Measurements from ENCODE around the gene C1QTNF6.

Gene C1QTNF6

DNA sequence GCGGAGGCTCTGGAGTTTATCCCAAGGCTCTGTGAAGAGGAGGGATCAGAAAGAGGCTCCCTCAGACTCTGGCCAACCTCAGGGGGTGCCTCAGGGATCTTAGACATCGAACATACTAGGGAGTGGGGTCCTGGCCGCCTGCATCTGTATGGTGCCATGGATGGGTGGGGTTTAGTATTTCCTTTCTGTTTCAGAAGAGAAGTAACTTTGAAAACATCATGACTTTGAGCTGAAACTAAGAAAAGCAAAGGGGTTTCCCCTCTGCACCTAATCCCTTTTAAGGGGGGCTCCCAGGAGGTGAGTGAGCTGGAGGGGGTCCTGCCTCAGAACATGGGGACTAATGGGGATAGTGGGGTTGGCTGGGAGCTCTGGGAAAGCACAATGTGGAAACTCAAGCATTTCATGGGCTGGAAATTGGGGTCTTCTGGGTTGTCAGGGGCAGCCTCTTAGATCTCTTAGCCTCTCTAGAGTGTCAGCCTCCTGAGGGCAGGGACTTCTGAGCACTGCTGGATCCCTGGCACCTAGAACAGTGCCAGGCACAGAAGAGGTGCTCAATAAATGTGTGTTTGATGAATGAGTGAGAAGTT is 36.0 kb upstream of the C1QTNF6 start:
- no peak for DNase-seq

DNA sequence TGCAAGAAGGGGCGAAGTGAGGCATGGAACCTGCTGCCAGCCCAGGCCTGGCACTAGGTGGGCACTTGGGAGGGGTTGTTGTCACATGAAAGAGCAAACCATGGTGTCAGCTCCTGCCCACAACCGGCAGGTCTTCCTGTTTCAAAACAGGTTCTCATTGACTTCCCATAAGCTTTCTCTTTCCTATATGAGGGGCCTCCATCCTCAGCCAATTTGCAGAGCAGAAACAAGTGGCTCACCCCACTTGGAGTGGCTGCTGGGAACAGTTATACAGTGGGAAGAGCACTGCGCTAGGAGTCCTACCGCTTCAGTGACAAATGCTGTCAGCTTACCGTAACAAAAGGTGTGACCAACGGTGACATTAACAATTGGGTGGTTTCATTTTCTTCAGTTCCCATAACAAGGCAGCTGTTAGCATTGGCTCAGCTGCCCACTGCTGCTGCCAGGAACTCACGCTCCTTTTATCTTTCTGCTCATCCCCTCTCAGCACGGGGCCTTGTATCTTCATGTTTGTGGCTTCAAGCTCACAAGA is 34.5 kb upstream of the C1QTNF6 start:
- DNase-seq = no peak

DNA sequence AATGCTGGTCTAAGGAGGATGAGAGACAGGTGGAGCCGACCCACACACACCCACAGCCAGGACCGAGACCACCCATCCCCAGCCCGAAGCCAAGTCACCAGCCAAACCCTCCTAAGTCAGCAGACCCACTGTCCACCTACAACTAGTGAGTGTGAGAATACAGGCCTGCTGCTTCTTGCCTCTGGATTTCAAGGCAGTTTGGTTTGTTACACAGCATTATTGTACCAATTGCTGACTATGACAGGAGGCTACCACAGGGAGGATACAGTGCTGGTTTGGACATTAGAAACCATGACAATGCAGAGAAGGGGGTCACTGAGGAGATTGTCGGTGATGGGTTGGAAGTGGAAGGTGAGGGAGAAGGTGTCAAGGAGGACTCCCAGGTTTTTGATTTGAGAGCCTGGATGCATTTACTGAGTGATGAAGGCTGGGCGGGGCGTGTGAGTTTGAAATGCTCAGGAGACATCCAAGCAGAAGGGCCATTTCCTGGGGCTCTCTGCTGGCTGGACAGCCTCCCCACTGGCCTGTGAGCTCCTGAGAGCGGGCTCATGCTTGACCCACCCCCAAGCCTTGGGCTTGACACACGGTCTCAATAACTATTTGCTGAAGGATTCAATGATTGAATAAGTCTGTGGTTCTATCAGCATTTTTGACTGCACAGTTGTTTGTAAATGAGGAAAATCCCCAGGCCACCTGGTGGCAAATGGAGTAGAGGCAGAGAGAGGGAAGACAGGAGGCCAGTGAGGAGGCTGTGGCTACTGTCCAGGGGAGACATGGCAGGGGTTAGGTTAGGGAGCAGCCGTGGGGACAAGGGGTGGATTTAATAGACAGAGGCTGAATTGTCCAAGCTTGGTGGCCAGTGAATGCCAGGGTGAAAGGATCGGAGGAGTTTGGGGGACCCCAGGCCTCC is 33.6 kb upstream of the C1QTNF6 start:
- DNase-seq = no peak

DNA sequence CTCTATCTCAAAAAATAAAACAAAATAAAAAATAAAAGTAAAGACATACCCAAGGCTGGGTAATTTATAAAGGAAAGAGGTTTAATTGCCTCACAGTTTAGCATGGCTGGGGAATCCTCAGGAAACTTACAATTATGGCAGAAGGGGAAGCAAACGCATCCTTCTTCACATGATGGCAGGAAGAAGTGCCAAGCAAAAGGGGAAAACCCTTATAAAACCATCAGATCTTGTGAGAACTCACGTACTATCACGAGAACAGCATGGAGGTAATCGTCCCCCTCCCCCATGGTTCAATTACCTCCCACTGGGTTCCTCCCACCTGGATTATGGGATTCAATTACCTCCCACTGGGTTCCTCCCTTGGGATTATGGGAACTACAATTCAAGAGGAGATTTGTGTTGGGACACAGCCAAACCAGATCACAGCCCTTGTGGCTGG is 32.5 kb upstream of the C1QTNF6 start:
- DNase-seq = no peak

DNA sequence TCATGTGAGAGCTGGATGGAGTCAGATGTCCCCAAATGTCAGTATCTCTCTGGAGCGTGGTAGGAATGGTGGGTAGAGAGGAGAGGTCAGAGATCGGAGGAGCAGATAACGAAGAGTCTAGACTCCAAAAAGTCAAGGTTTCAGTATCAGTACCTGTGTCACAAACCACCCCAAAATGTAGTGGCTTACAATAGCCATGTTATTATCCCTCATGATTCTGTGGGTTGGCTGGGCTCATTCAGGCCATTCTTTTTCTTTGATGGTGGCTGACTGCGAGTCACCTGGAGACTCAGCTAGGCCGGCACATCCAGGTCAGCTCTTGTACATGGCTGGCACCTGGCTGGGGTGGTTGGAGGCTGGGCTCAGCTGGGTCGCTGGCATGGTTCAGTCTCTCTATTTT is 31.5 kb upstream of the C1QTNF6 start:
- no peak for DNase-seq

DNA sequence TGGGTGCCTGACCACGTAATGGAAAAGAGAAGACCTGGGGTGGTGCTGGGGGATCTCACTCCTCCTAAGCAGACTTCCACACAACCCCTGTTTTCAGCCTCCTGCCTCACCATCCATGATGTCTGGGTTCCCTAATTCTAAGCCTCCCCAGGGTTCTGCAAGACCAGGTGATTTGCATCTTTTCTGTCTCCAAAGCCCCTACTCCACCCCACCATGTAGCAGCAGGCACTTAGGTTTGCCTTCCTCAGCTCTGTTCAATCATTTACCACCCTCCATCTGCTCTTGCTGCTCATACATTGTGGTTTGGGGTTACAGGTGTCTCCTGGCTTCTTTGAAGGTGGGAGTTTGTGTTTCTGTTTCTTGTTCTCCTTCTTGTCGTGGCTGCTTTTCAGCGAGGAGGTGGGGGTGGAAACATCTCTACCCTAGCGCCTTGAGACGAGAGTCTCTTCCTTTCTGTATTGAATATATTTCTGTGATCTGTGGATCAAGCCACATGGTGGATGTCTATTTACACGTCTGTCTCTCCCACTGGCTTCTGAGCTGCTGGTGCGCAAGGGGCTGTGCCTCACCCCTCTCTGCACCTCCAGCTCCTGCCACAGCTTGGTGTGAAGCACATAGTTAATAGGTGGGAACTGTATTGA is 30.8 kb upstream of the C1QTNF6 start:
- DNase-seq = peak; percentile 30

DNA sequence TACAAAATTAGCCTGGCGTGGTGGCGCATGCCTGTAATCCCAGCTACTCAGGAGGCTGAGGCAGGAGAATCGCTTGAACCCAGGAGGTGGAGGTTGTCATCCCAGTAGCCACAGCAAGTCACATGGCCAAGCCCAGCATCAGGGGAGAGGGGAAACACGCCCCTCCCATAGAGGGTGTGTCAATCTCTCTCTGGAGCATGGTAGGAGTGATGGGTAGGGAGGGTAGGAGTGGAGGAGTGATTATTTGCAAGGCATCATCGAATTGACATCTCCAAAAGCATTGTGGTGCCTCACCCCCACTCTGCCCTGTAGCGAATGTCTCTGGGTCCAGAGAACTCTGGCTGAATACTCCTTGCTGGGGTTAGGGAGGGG is 30.3 kb upstream of the C1QTNF6 start:
- no peak for DNase-seq

DNA sequence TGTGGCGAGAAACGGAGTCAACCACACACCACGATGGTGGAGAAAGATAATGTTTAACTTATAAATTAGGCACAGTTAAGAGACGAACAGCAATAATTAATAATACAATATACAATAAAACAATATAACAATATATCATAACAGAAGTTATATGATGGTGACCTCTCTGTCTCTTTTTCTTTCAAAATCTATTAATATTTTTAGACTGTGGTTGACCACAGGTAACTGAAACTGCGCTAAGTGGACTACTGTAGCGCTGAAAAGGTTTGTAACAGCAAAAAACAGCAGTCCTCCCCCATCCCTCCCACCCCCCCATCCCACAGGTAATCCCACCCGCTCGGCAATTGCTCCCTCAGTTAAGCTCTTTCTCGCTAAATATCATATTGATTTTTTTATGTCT is 27.8 kb upstream of the C1QTNF6 start:
- no peak for DNase-seq

DNA sequence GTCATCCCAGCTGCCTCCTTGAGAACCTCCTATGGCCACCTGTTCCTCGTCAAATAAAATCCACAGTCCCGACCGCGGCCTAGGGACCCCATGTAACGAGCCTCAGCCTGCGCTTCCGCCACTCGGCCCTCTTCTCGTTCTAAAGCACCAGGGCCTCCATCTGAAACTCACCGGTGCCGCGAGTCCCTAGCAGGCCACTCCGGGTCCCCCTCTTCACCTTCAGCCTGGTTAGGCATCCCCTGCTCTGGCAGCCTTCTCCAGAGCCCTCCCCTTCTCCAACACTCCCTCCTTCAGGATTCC is 26.6 kb upstream of the C1QTNF6 start:
- no peak for DNase-seq

DNA sequence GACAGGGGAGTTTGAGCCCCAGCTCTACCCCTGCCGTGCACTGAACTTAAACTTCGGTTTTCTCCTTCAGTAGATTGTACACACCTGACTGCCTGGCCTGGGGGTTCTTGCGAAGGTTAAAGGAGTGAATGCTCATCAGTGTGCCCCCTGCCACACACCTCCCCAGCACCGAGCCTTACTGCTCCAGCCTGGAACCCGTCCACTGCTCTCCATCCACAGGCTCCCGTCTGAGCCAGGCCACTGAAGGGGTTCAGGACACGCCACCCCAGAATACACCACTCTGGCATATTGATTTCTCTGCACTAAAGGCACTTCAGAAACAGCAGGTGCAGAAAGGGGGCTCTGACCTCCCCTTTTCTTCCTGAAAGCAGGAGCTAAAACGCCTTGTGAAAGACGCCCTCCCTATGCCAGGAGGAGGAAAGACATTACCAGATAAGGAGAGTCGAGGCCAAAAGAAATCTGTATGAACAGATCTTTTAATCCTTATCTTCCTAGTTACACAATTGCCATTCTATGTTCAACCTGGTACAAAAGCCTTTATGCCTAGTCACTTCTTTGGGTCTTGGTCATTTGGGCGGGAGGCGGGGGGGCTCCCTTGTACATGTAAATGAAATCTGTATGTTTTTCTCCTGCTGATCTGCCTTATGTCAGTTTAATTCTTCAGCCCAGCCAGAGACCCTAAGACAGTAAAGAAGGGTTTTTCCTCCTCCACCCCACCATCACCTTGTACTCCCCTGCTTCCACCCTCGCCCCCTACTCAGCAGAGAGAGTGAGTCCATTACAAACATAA is 26.1 kb upstream of the C1QTNF6 start:
- no peak for DNase-seq

DNA sequence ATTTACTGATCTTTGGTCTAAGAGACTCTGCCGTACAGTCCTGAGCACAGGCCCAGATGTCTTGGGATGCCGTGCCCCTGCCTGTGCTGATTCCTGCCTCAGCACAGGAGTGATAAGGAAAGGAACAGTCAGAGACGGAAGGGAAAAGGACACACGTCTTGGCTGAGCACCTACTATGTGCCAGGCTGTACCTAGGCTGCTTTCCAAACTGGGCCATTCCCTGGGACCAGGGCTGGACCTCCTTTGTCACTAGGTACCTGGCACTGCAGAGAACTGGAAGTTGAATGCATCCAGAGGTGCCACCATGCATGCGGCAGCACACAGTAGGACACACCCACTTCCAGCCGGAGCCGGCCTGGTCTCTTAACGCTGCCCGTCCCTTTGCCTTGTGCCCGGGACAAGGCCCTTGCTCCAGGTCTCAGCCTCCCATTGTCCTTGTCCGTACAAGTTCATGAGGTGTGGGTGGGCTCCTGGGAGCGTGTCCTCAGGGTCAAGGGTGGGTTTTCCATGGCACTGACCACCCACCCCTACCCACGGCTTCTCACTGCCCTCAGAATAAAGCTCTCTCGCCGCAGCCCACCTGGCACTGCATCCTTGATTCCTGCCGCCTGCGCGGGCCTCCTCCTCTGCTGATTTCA is 25.3 kb upstream of the C1QTNF6 start:
- no peak for DNase-seq

DNA sequence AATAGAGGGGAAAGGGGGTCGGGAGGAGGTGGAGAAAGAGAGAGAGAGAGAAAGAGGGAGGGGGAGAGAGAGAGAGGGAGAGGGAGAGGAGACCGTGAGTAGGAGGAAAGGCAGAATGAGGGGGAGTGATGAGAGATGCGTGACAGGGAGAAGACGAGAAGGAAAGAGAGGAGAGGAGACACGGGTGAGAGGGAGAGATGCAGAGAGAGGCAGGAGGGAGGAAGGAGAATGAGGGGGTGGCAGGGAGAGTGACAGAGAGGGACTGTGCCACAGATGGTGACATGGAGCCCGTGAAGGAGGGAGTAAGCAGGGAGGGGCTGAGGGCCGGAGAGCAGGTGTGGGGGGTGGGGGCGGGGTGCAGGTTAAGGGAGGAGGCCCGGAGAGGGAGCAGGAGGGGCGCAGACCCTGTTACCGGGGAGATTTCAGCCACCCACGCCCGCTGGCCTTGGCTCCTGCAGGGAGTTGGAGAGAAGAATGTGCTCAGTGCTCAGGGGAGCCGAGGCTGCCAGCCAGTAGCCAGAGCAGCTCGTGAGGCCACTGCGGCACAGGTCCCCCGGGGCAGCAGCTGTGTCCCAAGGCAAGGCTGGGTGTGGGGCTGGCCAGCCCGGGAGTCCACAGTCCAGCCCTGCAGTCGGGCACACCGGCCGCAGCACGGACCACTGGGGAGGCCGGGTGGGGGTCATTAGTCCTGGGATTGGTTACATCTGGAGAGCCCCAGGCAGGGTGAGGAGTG is 24.3 kb upstream of the C1QTNF6 start, which contains the start of gene SSTR3:
TSS of gene SSTR3 (minus strand) at position 304 of the 733 bp plus-strand sequence. CDS start 4,674 bp downstream, outside the sequence.
- DNase-seq = no peak

DNA sequence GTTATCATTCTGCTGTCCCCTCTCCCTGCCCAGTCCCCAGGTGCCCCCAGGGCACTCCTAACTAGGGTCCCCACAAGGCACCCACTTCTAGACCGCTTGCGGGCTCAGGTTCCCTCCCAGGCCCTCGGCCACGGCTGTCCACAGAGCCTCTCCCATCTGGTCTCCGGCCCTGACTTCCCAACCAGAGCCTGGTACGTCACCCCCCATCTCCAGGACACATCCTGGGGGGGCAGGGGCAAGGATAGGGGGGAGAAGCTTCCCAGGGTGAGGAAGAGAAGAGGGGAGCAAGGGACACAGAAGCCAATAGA is 23.8 kb upstream of the C1QTNF6 start:
- DNase-seq = no peak

DNA sequence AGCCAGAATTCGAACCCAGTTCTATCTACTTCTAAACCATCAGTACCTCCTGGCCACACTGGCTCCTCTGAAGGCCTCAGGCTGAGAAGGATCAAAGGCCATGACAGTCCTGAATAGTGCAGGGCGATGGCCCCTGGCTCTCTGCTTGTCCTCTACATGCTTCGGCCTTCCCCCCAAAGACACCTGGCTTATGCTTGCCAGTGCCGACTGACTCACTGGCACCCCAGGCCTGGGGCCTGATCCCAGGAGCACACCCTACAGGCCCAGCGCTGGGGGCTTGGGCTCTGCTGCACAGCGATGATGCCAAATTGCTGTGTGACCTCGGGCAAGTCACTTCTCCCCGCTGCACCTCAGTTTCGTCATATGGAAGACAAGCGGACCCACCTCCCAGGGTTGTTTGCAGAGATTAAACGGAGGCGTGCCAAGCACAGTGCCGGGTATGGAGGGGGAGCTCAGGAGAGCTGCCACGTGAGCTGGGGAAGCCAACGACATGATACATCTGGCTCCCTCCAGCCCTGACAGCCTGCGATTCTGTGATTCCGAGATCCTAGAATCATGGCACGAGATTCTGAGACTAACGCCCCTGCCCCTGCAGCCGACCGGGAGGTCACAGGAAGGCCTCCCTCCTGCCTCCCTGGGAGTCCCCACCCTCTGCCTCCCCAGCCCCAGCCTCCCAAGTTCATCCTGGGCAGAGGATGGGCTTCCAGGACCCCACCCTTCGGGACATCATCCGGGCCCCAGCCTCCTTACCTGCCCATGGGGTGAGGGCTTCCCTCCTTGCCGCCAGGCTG is 23.2 kb upstream of the C1QTNF6 start:
- no peak for DNase-seq

DNA sequence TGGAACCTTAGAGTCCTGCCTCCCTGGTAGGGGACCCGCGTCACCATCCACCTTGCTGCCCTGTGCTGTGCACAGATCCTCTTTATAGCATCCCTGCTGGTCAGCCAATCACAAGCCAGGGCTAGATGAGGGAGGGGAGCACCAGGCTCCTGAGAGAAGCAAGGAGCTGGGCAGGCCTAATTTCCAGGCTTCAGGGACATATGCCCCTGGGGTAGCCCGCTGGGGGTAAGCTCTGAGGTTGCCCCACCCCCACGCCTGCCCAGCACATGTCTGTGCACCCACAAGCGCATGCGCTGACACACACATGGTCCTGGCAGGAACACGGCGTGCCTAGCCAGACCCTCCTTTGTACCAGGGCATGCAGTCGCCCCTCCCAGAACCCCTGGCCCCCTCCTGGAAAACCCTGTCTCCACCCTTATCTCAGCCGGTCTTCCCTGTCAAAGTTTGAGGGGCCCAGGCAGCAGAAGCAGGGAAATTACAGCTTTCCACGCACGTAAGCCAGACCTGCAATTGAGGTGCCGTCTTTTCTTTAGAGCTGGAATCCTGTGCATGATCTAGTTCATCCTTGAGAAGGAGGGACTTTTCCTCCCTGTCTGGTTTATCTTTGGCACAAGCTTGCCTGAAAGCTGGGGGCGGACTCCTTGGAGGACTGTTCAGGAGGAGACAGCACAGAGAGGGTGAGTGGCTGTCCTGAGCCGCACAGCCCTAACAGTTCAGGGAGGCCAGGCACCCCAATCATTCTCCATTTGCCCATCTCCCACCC is 22.2 kb upstream of the C1QTNF6 start:
- no peak for DNase-seq

DNA sequence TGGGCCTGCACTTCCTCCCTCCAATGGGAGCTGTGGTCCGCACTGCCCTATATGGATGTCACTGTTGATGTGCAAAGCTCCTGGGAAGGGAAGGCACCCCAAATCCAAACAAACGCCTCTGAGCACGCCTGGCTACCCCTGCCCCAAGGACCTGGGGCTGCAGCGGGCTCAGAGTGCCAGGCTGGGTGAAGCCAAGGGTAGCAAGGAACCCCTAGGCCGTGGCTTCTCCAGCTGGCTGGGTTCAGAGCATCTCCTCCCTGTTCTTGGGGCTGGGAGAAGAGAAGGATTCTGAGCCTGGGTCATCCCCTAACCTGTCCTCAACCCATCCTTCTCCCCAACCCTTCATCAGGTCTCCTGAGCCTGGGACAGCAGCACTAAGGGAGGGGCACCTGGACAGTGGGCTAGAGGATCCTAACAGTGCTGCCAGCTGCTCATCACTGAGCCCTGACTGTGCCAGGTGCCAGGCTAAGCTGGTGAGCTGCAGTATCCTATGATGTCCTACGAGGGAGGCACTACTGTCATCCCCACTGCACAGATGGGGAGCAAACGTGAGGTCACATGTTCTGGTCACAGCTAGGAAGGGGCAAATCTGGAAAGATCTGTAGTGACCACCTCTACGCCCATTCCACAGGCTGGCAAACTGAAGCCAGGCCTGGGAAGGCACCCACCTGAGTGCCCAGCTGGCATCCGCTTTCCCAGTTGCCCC is 21.2 kb upstream of the C1QTNF6 start:
- no peak for DNase-seq

DNA sequence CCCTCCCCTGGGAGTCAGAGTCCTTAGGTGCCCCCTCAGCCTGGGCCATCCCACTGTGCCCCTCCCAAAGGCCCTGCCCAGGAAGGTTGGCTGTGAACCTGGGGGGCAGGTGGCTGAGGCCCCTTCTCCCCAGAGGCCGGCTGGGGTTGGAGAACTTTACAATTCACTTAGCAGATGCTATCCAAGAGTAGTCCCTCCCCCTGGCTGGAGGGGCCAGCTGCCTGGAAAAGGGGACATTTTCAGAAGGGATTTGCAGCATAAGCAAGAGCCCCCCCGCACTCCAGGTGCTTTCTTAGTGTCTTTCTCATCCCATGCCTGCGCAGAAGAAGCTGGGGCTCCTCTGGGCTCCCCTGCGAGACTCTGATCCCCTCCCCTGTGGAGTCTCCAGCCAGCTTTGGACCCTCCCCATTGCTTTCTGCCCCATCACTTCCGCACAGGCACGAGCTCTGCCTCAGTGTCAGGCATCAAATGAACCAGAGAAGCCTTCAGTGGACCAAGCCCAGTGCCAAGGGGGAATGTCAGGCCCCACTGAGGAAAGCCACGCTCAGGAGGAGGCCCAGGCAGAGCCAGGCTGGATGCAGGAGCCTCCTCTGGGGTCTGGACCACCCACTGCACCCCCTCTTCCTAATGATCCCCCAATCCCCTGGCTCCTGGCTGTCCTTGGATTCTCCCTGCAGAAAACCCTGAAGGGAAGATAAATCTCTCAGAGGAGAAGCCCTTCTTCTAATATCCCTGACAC is 20.5 kb upstream of the C1QTNF6 start:
- no peak for DNase-seq

DNA sequence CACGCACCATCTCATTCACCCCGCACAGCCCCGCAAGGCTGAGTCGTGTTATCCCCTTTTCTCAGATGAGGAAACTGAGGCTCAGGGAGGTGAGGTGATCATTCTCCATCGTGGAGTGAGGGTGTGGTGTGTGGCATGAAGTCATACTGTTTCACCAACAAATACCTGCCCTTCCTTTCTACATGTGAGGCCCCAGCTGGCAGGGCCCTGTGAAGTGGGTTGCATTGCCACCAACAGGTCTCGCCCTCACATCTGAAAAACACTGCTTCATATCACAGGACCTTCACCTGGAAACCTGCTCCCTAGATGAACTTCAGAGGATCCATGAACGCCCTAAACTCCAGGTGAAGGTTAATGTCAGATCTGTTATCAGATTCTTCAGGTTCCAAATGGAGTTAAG is 19.9 kb upstream of the C1QTNF6 start:
- no peak for DNase-seq
